Stomach smooth muscle (tissue), 2 donors: ENCODE data around the gene MAP7.

Experiments used
- H3K27ac ChIP-seq: one replicate; pipeline ENCODE4 v1.7.0; 2013; ENCODE audit warnings: mild to moderate bottlenecking, low read length, inconsistent platforms
- H3K27me3 ChIP-seq, 2 donors: one replicate each; pipeline ENCODE4 v1.7.0; 2013; ENCODE audit warnings: low read length in 2 of 2; ENCODE audit not compliant: insufficient read depth in 2 of 2, control insufficient read depth in 1 of 2
- H3K36me3 ChIP-seq, 2 donors: one replicate each; pipeline ENCODE4 v1.7.0; 2013; ENCODE audit warnings: low read length in 2 of 2; ENCODE audit not compliant: control insufficient read depth in 2 of 2, insufficient read depth in 2 of 2
- H3K4me1 ChIP-seq: one replicate; pipeline ENCODE4 v1.7.0; 2013; ENCODE audit warnings: low read length; ENCODE audit not compliant: control insufficient read depth, insufficient read depth
- H3K4me3 ChIP-seq, 2 donors: one replicate each; pipeline ENCODE4 v1.7.0; 2013; ENCODE audit warnings: low read length in 2 of 2
- H3K9ac ChIP-seq, 2 donors: one replicate each; pipeline ENCODE4 v1.7.0; 2013; ENCODE audit warnings: low read length in 2 of 2, mild to moderate bottlenecking in 1 of 2
- H3K9me3 ChIP-seq, 2 donors: one replicate each; pipeline ENCODE4 v1.7.0; 2013; ENCODE audit warnings: low read length in 2 of 2; ENCODE audit not compliant: control insufficient read depth in 2 of 2
- donor health status: healthy.
- donor health status: Pancreatic carcinoma.

The MAP7 gene

DNA sequence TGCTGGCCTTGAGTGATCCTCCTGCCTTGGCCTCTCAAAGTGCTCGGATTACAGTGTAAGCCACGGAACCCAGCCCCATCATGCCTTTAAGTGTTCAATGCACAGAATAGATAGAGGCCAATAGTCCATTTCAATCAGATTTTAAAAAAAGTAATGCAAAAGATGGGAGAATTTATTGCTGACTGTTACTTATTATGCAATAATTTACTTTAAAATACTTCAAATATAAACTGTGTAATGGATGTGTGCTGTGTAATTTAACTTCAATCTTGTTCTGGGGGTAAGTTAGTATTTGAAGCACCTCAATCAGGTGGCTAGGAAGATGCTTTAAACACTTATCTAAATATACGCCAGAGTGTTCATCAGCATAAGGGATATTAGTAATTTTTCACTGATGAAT lies 208.9 kb downstream of the MAP7 start:
- H3K27ac ChIP-seq = no peak overlapping the region
- H3K9ac ChIP-seq = no peak overlapping the region
- peaks cover 3% of the 10 kb centered on the region for H3K4me1 ChIP-seq
- no peak overlapping the region for H3K4me3 ChIP-seq
- H3K36me3 ChIP-seq = no peaks in the 10 kb centered on the region
- no peaks in the 10 kb centered on the region for H3K27me3 ChIP-seq
- no peaks in the 10 kb centered on the region for H3K9me3 ChIP-seq

DNA sequence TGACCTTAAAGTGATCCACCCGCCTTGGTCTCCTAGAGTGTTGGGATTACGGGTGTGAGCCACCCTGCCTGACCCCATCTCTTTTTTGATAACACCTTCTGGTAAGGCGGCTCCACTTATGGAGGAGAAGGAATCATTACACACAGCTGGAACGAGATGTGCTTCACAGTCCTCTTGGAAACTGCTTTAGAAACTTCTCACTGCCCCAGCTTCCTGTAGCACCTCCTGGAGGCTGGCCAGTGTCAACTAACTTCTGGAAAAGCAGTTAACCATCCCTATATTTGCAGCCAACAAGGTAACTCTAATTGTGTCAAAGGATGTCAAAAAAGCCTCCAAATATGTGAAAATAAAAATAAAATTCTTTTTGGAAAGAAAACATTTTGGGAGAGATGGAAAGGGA lies 211.7 kb downstream of the MAP7 start:
- no peaks in the 10 kb centered on the region for H3K36me3 ChIP-seq
- peaks cover 3% of the 10 kb centered on the region for H3K4me1 ChIP-seq
- no peaks in the 10 kb centered on the region for H3K27me3 ChIP-seq
- H3K9me3 ChIP-seq = no peaks in the 10 kb centered on the region
- H3K9ac ChIP-seq = no peak overlapping the region
- H3K4me3 ChIP-seq = no peak overlapping the region
- no peak overlapping the region for H3K27ac ChIP-seq

DNA sequence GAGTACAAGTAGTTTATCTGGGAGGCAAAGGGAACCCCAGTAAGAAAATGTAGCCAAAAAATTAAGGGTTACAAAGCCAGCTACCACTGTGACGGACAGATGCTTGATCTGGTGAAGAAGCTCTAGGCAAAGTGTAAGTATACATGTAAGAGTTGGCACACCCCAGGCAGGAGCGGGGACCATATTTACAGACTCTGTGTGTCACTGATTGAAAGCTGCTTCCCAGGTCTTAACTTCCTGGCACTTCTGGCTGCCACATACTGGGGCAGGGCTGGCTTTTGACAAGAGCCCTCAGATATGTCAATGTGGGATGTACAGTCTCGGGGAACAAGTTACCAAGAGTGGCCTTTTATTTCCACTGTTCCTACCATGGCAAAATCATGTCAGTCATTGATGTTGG lies 212.6 kb downstream of the MAP7 start:
- no peaks in the 10 kb centered on the region for H3K9me3 ChIP-seq
- H3K4me3 ChIP-seq = no peak overlapping the region
- H3K4me1 ChIP-seq = peaks cover 3% of the 10 kb centered on the region
- no peak overlapping the region for H3K9ac ChIP-seq
- H3K27me3 ChIP-seq = no peaks in the 10 kb centered on the region
- H3K36me3 ChIP-seq = no peaks in the 10 kb centered on the region
- no peak overlapping the region for H3K27ac ChIP-seq

DNA sequence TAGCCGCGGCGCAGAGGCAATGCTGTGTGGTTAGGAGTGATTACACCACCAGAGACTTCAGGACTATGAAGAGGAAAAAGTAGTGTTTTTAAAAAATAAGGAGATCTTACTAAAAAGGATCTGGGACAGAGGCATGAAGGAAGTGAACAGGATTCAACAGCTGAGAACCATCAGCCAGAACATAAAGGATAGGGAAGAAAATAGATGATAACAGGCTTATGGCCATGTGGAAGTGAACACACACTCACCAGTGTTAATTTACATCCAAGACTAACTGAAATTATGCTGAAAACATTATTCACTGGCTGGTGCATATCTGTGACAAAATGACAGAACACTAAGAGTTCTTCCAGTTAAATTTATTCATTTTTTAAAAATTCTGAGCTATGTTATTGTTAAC lies 213.1 kb downstream of the MAP7 start:
- Histone ChIP-seq H3K27ac (no peak overlapping the region), H3K9ac (no peak overlapping the region), H3K36me3 (no peaks in the 10 kb centered on the region), H3K4me3 (no peak overlapping the region), H3K9me3 (no peaks in the 10 kb centered on the region), H3K4me1 (peaks cover 3% of the 10 kb centered on the region), H3K27me3 (no peaks in the 10 kb centered on the region)

DNA sequence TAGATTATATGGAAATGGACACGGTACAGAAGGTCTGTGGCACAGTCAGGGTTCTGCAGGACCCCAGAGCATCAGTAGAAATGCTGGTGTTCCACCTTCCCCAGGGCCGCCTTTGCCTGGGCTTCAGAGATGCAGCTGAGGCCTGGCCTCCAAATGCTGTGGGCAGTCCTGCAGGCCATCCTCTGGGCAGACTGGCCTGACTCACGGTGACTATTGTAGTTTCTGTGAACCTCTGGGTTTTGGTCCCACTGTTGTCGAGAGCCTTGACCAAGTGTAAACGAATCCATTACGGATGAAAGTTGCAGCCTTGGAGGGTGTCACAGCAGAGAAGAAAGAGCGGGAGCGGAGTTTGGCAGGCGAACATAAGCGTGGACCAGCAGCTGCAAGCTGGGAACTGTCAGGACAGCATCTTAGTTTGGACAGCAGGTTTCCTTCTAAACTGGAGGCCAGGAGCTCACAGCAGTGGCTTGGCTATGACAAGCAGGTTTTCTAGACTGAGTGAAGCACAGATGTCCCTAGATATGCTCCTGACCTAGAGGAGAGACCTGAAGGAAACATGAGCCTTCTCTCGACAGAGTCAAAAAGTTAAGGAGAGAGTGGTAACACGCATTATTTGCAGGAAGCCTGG lies 214.4 kb downstream of the MAP7 start:
- Histone ChIP-seq H3K4me1 (peaks cover 3% of the 10 kb centered on the region), H3K4me3 (no peak overlapping the region), H3K27ac (no peak overlapping the region), H3K9ac (no peak overlapping the region), H3K27me3 (no peaks in the 10 kb centered on the region), H3K9me3 (no peaks in the 10 kb centered on the region), H3K36me3 (no peaks in the 10 kb centered on the region)

DNA sequence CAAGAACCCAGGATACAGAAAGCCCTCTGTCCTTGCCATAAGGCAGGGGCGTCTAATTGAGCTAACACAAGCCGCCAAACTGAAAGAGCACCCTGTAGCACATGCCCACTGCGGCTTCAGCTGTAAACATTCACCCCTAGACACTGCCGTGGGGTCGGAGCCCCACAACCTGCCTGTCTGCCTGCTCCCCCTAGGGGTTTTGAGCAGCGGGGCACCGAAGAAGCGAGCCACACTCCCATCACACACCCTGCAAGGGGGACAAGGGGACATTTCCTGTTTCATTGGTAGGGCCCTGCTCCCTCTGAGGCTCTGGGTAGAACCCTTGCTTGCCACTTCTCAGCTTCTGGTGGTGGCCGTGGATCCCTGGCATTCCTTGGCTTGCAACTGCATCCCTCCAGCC lies 215.4 kb downstream of the MAP7 start:
- Histone ChIP-seq H3K9me3 (no peaks in the 10 kb centered on the region), H3K4me1 (peaks cover 3% of the 10 kb centered on the region), H3K27ac (no peak overlapping the region), H3K4me3 (no peak overlapping the region), H3K36me3 (no peaks in the 10 kb centered on the region), H3K9ac (no peak overlapping the region), H3K27me3 (no peaks in the 10 kb centered on the region)

DNA sequence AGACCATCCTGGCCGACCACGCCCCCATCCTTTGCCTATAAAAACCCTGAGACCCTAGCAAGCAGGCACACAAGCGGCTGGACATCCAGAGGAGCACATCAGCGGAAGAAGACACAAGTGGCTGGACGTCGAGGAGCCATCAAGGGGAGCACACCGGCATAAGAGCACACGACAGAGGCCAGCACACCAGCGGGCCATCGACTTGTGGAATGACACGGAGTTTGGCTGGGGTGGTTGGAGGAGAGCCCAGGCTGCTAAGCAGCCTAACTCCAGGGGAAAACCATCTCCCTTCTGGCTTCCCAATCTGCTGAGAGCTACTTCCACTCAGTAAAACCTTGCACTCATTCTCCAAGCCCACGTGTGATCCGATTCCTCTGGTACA lies 215.8 kb downstream of the MAP7 start:
- H3K4me1 ChIP-seq = peaks cover 3% of the 10 kb centered on the region
- no peaks in the 10 kb centered on the region for H3K36me3 ChIP-seq
- no peaks in the 10 kb centered on the region for H3K27me3 ChIP-seq
- no peaks in the 10 kb centered on the region for H3K9me3 ChIP-seq
- H3K9ac ChIP-seq = no peak overlapping the region
- H3K4me3 ChIP-seq = no peak overlapping the region
- no peak overlapping the region for H3K27ac ChIP-seq

DNA sequence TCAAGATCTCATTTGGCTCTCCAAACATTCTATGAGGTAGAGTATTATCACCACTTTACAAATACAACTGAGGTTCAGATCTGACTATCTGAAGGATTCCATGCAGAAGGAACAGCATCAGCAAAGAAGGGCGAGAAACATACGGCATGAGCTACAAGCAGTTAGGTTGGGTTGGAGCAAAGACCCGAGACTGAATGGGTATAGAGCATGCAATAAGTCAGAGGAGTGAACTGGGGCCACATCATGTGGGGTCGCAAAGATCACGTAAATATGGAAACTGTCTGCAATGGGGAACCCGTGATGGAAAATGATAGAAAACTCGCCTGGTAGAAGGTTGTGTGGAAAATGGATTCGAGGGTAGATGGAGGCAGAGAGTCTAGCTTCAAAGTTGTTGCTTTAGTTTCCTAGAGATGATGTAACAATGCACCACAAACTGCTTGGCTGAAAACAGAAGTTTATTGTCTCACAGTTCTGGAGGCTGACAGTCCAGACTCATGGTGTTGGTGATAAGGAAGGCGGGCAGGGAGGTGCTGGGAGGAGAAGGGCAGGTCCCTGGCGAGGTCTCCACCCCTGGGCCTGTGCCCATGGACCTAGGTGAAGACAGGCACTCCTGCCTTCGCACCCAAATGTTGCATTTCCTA lies 216.3 kb downstream of the MAP7 start:
- no peaks in the 10 kb centered on the region for H3K9me3 ChIP-seq
- no peaks in the 10 kb centered on the region for H3K36me3 ChIP-seq
- no peak overlapping the region for H3K4me3 ChIP-seq
- no peak overlapping the region for H3K9ac ChIP-seq
- no peaks in the 10 kb centered on the region for H3K27me3 ChIP-seq
- H3K27ac ChIP-seq = no peak overlapping the region
- peaks cover 3% of the 10 kb centered on the region for H3K4me1 ChIP-seq

DNA sequence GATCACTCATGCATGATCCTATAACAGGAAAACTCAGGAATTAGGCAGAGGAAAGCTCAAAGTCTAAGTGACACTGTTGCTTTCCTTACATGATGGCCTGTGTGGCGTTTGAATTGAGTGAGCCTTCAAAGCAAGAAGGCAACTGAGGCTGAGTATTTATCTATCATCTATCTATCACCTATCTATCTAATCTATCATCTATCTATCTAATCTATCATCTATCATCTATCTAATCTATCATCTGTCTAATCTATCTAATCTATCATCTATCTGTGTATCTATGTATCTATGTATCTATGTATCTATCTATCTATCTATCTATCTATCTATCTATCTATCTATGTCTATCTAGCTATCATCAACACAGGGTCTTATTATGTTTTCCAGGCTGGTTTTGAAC lies 218.8 kb downstream of the MAP7 start:
- no peaks in the 10 kb centered on the region for H3K9me3 ChIP-seq
- no peak overlapping the region for H3K4me3 ChIP-seq
- no peak overlapping the region for H3K9ac ChIP-seq
- no peaks in the 10 kb centered on the region for H3K36me3 ChIP-seq
- no peak overlapping the region for H3K27ac ChIP-seq
- no peaks in the 10 kb centered on the region for H3K4me1 ChIP-seq
- H3K27me3 ChIP-seq = no peaks in the 10 kb centered on the region

DNA sequence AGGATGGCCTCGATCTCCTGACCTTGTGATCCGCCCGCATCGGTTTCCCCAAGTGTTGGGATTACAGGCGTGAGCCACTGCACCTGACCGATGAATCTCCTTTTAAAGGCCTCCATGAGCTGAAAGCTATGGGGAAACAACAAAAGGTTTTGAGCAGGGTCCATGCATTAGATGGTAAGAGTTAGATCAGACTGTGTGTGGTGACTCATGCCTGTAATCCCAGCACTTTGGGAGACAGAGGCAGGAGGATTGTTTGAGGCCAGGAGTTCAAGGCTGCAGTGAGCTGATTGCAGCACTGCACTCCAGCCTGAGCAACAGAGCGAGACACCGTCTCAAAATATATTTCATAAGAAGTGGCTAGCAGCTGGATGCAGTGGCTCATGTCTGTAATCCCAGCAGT lies 219.6 kb downstream of the MAP7 start:
- H3K9me3 ChIP-seq = no peaks in the 10 kb centered on the region
- no peak overlapping the region for H3K27ac ChIP-seq
- H3K36me3 ChIP-seq = no peaks in the 10 kb centered on the region

DNA sequence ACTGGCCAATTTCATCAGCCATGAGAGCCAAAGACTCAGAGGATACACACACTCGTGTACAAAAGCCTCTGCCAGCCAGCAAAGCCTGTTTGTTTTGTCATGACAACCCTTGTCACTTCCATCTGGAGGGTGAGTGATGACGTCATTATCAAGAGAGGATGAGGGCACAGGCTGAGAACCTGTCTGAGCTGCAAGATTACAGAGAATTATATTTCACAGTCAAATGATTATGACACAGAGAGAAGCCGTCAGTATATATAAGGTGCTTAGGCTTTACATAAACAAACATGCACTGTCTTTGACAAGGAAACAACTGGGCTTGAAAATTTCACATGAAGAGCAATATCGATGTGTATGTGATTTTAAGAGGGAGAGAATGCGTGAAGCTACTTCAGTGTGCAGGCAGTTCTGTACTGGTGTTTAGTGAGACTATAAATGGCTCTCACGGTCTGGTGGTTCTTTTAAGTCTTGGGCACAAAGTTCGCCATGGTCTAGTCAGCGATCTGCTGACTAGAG lies 224.1 kb downstream of the MAP7 start:
- Histone ChIP-seq H3K9ac (no peak overlapping the region), H3K27ac (no peak overlapping the region), H3K9me3 (no peaks in the 10 kb centered on the region), H3K4me3 (no peak overlapping the region), H3K4me1 (peaks cover 4% of the 10 kb centered on the region), H3K36me3 (no peaks in the 10 kb centered on the region), H3K27me3 (no peaks in the 10 kb centered on the region)

More for the DNA sequence above, 219.6 kb downstream of the MAP7 start:
- no peak overlapping the region for H3K4me3 ChIP-seq
- H3K4me1 ChIP-seq = no peaks in the 10 kb centered on the region
- no peaks in the 10 kb centered on the region for H3K27me3 ChIP-seq
- no peak overlapping the region for H3K9ac ChIP-seq
